ENCODE measurements around the gene KCNK5.

- TF ChIP-seq CTCF (IDR thresholded peaks at IDR 0.05) (no peak), EP300 (IDR thresholded peaks at IDR 0.05) (no peak)
These were observed 19.4 kb downstream of the KCNK5 start for GRCh38 chr6:39209911-39210310.
